Body of pancreas (tissue), 4 donors: Measurements from ENCODE around the gene SSB. TPM values are rescaled to one million over a fixed set of nuclear protein-coding genes. Genes with fewer than 3 reads are reported as not detected.
"Not testable (repeated sequence)": the region's sequence is repeated elsewhere in the genome, so short reads cannot be mapped to it uniquely, and the experiment has no call there.

Experiments
- ATAC-seq: fragments of 150-250 bp; one replicate; pipeline ENCODE4 v1.9.1; 2016
- DNase-seq, 4 donors: peaks; one replicate each; pipeline ENCODE4 v3.0.0-alpha.2; 2019
- H3K27ac ChIP-seq, 4 donors: fragments of 200-600 bp; sonication (generic); 1 replicate in 3 of 4; 2 replicates in 1 of 4; pipeline versions ENCODE4 v1.5.1 to v1.6.1; 2016 to 2019; ENCODE audit warnings: mild to moderate bottlenecking in 1 of 4, mixed read lengths in 1 of 4, moderate library complexity in 1 of 4
- H3K27me3 ChIP-seq, 2 donors: fragments of 200-600 bp; sonication (generic); one replicate each; pipeline ENCODE4 v1.6.0; 2016; ENCODE audit warnings: mild to moderate bottlenecking in 1 of 2
- H3K36me3 ChIP-seq, 2 donors: fragments of 200-600 bp; sonication (generic); replicated peaks in 1 of 2; 2 replicates each; pipeline ENCODE4 v1.5.1; 2016; ENCODE audit warnings: low read depth in 2 of 2; ENCODE audit not compliant: insufficient read depth in 1 of 2
- H3K4me1 ChIP-seq: fragments of 200-600 bp; sonication (generic); one replicate; pipeline ENCODE4 v1.6.0; 2016
- H3K4me3 ChIP-seq, 2 donors: fragments of 200-600 bp; sonication (generic); 1 replicate in 1 of 2; 2 replicates in 1 of 2; pipeline ENCODE4 v1.5.1; 2016 to 2019
- H3K9me3 ChIP-seq, 3 donors: fragments of 200-600 bp; sonication (generic); 1 replicate in 2 of 3; 2 replicates in 1 of 3; pipeline ENCODE4 v1.5.1; 2016
- POLR2A ChIP-seq, 3 donors: fragments of 450-650 bp; IDR thresholded peaks; one replicate each; pipeline ENCODE4 v1.6.1; 2016; ENCODE audit warnings: antibody characterized with exemption in 3 of 3, mild to moderate bottlenecking in 2 of 3
- WGBS, 2 donors: methylation state at CpG; one replicate each; pipeline ENCODE4 v1.1.5; 2017; 5-methylcytosine and 5-hydroxymethylcytosine counted together
- intact Hi-C: fragments of 100-400 bp; cut with DNase I; formaldehyde crosslinking; loops from one replicate; pipeline ENCODE4 v1.15.1; 2023
- total RNA-seq, 2 donors: library from RNA; depleted of rRNA; stranded (reverse); fragments of >200 nt; gene quantifications; one replicate each; pipeline ENCODE4 v1.1.0, GENCODE V29; 2016
- TF ChIP-seq, protein P1 (sequence below), 7 experiments: fragments of 450-650 bp in 4 of 7; fragments of 200-600 bp in 3 of 7; sonication (generic) in 3 of 7; IDR thresholded peaks; one replicate each; pipeline ENCODE4 v1.5.1; 2016 to 2019; ENCODE audit warnings: antibody characterized with exemption in 7 of 7

The SSB gene
- total RNA-seq, 2 donors from 2014 or later = 36.6 to 46.4 TPM

DNA sequence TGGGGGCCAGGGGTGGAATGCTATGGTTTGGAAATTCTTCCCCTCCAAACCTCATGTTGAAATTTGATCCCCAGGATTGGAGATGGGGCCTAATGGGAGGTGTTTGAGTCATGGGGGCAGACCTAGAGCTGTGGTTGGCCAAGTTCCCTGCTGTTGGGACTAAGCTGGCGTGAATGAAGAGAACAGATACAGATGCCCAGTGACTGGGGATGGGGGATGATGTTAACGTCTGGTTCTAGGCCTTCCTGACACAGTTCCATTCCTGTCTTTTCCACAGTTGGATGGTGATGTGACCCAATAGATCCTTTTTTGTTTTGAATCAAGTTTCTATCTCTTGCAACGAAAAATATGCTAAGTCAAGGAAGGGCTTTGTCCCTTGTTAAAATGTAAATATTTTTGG, 41.3 kb upstream of the SSB start:
- intact Hi-C loops = no loop called here
- DNase-seq = no peak
- no peaks in the 10 kb centered on the region for H3K9me3 ChIP-seq
- H3K27ac ChIP-seq = no peak overlapping the region
- no peaks in the 10 kb centered on the region for H3K27me3 ChIP-seq
- H3K36me3 ChIP-seq = no peaks in the 10 kb centered on the region
- ATAC-seq = no peak
- no peak overlapping the region for H3K4me3 ChIP-seq
- no peak for TF ChIP-seq POLR2A (IDR thresholded peaks at IDR 0.05)
- TF ChIP-seq, protein P1, sequence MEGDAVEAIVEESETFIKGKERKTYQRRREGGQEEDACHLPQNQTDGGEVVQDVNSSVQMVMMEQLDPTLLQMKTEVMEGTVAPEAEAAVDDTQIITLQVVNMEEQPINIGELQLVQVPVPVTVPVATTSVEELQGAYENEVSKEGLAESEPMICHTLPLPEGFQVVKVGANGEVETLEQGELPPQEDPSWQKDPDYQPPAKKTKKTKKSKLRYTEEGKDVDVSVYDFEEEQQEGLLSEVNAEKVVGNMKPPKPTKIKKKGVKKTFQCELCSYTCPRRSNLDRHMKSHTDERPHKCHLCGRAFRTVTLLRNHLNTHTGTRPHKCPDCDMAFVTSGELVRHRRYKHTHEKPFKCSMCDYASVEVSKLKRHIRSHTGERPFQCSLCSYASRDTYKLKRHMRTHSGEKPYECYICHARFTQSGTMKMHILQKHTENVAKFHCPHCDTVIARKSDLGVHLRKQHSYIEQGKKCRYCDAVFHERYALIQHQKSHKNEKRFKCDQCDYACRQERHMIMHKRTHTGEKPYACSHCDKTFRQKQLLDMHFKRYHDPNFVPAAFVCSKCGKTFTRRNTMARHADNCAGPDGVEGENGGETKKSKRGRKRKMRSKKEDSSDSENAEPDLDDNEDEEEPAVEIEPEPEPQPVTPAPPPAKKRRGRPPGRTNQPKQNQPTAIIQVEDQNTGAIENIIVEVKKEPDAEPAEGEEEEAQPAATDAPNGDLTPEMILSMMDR (IDR thresholded peaks at IDR 0.05) = no peak
- no peaks in the 10 kb centered on the region for H3K4me1 ChIP-seq
- 79 to 81% methylated on average over 3 of the region's 3 CpGs for WGBS, 2 donors

DNA sequence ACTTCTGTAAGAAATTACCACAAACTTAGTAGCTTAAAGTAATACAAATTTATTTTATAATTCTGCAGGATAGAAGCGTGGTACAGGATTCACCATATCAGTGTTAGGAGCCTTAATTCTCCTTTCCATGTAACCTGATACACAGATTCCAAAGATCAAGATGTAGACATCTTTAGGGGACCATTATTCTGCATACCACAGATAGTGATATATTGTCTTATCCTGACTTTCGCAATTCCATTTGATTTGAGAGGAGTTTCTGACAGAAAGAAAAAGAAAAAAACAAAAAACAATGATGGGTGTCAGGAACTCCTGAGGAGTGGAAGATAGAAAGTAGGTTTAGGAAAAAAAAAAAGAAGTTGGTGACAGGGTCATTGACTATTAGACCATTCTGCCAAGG, 40.9 kb upstream of the SSB start:
- no peaks in the 10 kb centered on the region for H3K9me3 ChIP-seq
- 93 to 100% methylated on average over 2 of the region's 2 CpGs for WGBS, 2 donors
- intact Hi-C loops = no loop called here
- TF ChIP-seq POLR2A (IDR thresholded peaks at IDR 0.05) = no peak
- TF ChIP-seq, protein P1 (IDR thresholded peaks at IDR 0.05) = no peak
- ATAC-seq = no peak
- H3K4me3 ChIP-seq = no peak overlapping the region
- no peaks in the 10 kb centered on the region for H3K4me1 ChIP-seq
- no peak overlapping the region for H3K27ac ChIP-seq
- no peaks in the 10 kb centered on the region for H3K36me3 ChIP-seq
- no peaks in the 10 kb centered on the region for H3K27me3 ChIP-seq
- DNase-seq = no peak

DNA sequence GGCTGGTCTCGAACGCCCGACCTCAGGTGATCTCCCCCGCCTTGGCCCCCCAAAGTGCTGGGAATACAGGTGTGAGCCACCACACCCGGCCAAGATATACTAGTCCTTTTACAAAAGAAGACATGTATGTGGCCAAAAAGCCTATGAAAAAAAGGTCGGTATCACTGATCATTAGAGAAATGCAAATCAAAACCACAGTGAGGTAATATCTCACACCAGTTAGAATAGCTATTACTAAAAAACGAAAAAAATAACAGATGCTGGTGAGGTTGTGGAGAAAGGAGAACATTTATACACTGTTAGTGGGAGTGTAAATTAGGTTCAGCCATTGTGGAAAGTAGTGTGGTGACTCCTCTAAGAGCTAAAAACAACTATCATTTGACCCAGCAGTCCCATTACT, 38.7 kb upstream of the SSB start:
- H3K36me3 ChIP-seq = no peaks in the 10 kb centered on the region
- no peak overlapping the region for H3K27ac ChIP-seq
- DNase-seq (no peak), ATAC-seq (no peak)
- H3K4me3 ChIP-seq = no peak overlapping the region
- TF ChIP-seq, protein P1 (IDR thresholded peaks at IDR 0.05) = no peak
- TF ChIP-seq POLR2A (IDR thresholded peaks at IDR 0.05) = no peak
- H3K4me1 ChIP-seq = no peaks in the 10 kb centered on the region
- 65 to 68% methylated on average over 6 to 7 of the region's 7 CpGs for WGBS, 2 donors
- no peaks in the 10 kb centered on the region for H3K27me3 ChIP-seq
- intact Hi-C loops = no loop called here
- no peaks in the 10 kb centered on the region for H3K9me3 ChIP-seq

DNA sequence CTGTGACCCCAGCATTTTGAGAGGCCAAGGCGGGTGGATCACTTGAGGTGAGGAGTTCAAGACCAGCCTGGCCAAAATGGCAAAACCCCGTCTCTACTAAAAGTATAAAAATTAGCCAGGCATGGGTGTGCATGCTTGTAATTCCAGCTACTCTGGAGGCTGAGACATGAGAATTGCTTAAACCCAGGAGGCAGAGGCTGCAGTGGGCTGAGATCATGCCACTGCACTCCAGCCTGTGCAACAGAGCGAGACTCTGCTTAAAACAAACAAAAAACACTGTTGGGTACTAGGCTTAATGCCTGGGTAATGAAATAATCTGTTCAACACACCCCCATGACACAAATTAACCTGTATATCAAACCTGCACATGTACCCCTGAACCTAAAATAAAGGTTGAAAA, 37.9 kb upstream of the SSB start:
- H3K36me3 ChIP-seq, DNase-seq, ATAC-seq, H3K27me3 ChIP-seq, H3K4me3 ChIP-seq, H3K4me1 ChIP-seq, H3K9me3 ChIP-seq, intact Hi-C loops, H3K27ac ChIP-seq: not testable (repeated sequence)
- WGBS, 2 donors = 95 to 96% methylated on average over 3 of the region's 3 CpGs

DNA sequence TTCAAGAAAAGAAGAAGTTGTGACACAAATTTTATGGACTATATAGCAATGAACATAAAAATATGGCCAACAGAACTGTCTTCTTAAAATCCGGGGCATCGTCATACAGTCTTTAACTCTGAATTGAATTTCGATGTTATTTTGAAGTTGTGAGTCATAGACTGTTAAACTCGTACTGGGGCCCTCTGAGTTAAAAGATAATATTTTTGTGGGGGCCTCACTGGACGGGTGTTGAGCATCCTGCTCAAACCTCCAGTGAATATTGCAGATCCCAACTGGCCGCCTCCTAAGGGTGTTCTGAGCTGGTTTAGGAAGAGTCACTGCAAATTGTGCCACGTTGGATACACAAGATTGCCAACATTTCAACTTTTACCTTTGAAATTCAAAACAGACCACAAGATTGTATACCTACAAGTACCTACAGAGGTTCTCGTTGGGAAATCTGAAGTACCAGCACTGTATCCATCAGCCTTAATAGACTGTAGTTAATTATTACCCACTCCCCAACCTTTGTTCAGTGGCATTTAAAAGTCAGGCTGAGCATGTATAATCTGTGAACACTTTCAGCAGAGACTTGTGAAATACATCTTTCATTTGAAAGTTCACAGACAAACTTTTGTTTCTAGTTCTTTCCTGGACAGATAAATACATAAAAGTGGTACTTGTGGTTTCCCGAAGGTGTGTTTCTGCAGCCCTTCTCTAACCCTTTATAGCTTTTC, 37.3 kb upstream of the SSB start:
- DNase-seq (no peak), ATAC-seq (peak; percentile 48)
- Histone ChIP-seq H3K9me3 (no peaks in the 10 kb centered on the region), H3K4me3 (no peak overlapping the region), H3K27ac (no peak overlapping the region), H3K4me1 (no peaks in the 10 kb centered on the region), H3K36me3 (no peaks in the 10 kb centered on the region), H3K27me3 (no peaks in the 10 kb centered on the region)
- 55 to 64% methylated on average over 9 of the region's 9 CpGs for WGBS, 2 donors
- no peak for TF ChIP-seq POLR2A (IDR thresholded peaks at IDR 0.05)
- TF ChIP-seq, protein P1 (IDR thresholded peaks at IDR 0.05) = no peak
- intact Hi-C loops = no loop called here
